ENCODE measurements around the gene FUT3. TPM values are rescaled to one million over a fixed set of nuclear protein-coding genes. Genes with fewer than 3 reads are reported as not detected.

The FUT3 gene
- total and polyA plus RNA-seq, 2 of the 4 experiments (the other 2 are of a cell fraction): not detected

DNA sequence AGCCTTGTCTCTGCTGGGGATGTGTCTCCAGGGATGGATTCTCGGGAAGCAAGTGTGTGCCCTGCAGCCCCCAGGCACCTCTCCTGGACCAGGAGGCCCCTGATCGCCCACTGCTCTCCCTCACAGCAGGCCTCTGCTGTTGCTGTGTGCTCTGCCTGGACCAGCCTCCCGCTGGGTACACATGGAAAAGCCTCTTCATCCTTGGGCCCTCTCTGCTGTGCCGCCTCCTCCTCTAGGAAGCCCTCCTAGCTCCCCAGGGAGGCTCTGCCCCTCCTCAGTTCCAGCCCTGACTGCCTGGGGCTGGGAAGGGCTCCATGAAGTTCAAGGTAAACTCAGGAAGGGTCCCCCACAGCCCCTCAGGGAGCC lies 40.3 kb upstream of the FUT3 start:
- no peak overlapping the region for H4K5ac ChIP-seq (ENCODE audit: low read depth, low read length)
- no peaks in the 10 kb centered on the region; a peak in 1 of 4 replicates for H3K79me1 ChIP-seq (ENCODE audit: low read depth in 1 of 2, low read length in 2 of 2)
- H3K4me3 ChIP-seq (ENCODE audit: insufficient read depth, low read depth, low read length): no peak overlapping the region
- peak overlapping the region; percentile 17; the same call in 1 of the 2 replicates for H2AK5ac ChIP-seq (ENCODE audit: low read depth, low read length)
- peaks cover 19% of the 10 kb centered on the region for H3K4me1 ChIP-seq (ENCODE audit: control insufficient read depth, insufficient read depth, low read length)
- H2BK120ac ChIP-seq (ENCODE audit: low read depth, low read length): peak overlapping the region; percentile 34
- POLR2A ChIA-PET (ENCODE audit: unreplicated experiment): interaction anchor here (1.4 kb wide), 1 partner anchor 12 kb away, joined by 5 read pairs; the partner anchor contains the start of gene NDUFA11
- H3K56ac ChIP-seq (ENCODE audit: extremely low read depth, insufficient read depth, low read length): no peak overlapping the region
- no peak overlapping the region for H3K27ac ChIP-seq (ENCODE audit: insufficient read depth, low read length)
- H3K36me3 ChIP-seq (ENCODE audit: control insufficient read depth, insufficient read depth, low read length): peaks cover 18% of the 10 kb centered on the region; the same call in 1 of the 2 replicates
- WGBS, 2 experiments (ENCODE audit: extremely low coverage in 2 of 2, insufficient read length in 1 of 2): no CpG with 5 or more reads among the region's 4 CpGs
- H3K4me2 ChIP-seq (ENCODE audit: low read depth, low read length): no peak overlapping the region
- DNase-seq: no peak
- peaks cover 1% of the 10 kb centered on the region; the same call in 1 of the 2 replicates for H4K20me1 ChIP-seq (ENCODE audit: insufficient read depth, low read length)
- CTCF ChIA-PET: interaction anchor here (4.6 kb wide), 1 partner anchor 87 kb away, joined by 37 read pairs; the partner anchor contains the start of gene NRTN
- dilution Hi-C loops (cut with HindIII; ENCODE audit: low sequenced_read_pairs, unreplicated experiment) (no loop called here), intact Hi-C loops (cut with micrococcal nuclease) (loop anchor here (5.0 kb wide), 1 partner anchor 64 kb away; no protein-coding TSS in a partner anchor), in situ Hi-C loops (cut with MboI; ENCODE audit: low sequenced_read_pairs) (loop anchor here (5.0 kb wide), 1 partner anchor 89 kb away; no protein-coding TSS in a partner anchor)
- no peak overlapping the region for H2BK15ac ChIP-seq (ENCODE audit: low read depth, low read length)
- H2AK9ac ChIP-seq (replicated peaks; ENCODE audit: low read depth, low read length, poor library complexity): peak overlapping the region; percentile 73
- H2AFZ ChIP-seq (replicated peaks; ENCODE audit: low read length, poor library complexity): no peak overlapping the region
- H3K18ac ChIP-seq (ENCODE audit: low read depth, low read length): no peak overlapping the region
- H4K91ac ChIP-seq (ENCODE audit: insufficient read depth, low read depth, low read length): no peak overlapping the region
- no peak for ATAC-seq (ENCODE audit: low read depth)
- TF ChIP-seq, protein P1, sequence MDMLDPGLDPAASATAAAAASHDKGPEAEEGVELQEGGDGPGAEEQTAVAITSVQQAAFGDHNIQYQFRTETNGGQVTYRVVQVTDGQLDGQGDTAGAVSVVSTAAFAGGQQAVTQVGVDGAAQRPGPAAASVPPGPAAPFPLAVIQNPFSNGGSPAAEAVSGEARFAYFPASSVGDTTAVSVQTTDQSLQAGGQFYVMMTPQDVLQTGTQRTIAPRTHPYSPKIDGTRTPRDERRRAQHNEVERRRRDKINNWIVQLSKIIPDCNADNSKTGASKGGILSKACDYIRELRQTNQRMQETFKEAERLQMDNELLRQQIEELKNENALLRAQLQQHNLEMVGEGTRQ (IDR thresholded peaks at IDR 0.05; ENCODE audit: low read depth, low read length): no peak
- H2BK5ac ChIP-seq (ENCODE audit: low read depth, low read length, poor library complexity, severe bottlenecking): no peak overlapping the region
- H3K9me1 ChIP-seq (ENCODE audit: insufficient read depth, low read length): 0 out of 2 replicates have a peak, but pooled peaks cover 3% of the 10 kb centered on the region
- no peak overlapping the region for H3K23ac ChIP-seq (ENCODE audit: low read depth, low read length)
- BruUV-seq (replicated peaks): no TSS peak
- H4K8ac ChIP-seq (ENCODE audit: low read depth in 2 of 2, low read length in 2 of 2): no peak overlapping the region
- H3K9me3 ChIP-seq (ENCODE audit: control insufficient read depth, insufficient read depth, low read length): no peaks in the 10 kb centered on the region
- peak overlapping the region; percentile 20; the same call in 1 of the 2 replicates for H3K4ac ChIP-seq (ENCODE audit: low read depth, low read length)
- H3K9ac ChIP-seq (ENCODE audit: low read depth, low read length): no peak overlapping the region
- H2BK20ac ChIP-seq (ENCODE audit: low read depth, low read length): peak overlapping the region; percentile 30; the same call in 1 of the 2 replicates
- no peaks in the 10 kb centered on the region for H3K27me3 ChIP-seq (ENCODE audit: control insufficient read depth, insufficient read depth, low read length)
- H3K14ac ChIP-seq (replicated peaks; ENCODE audit: low read depth, low read length): no peak overlapping the region
